Karpas-422 (cell line): ENCODE results near the gene RALGAPA2. TPM values are rescaled to one million over a fixed set of nuclear protein-coding genes. Genes with fewer than 3 reads are reported as not detected.

ENCODE experiments used
- DNase-seq: peaks from one replicate; pipeline ENCODE4 v3.0.0-alpha.2; 2015
- H2AFZ ChIP-seq: fragments of 200-600 bp; sonication (generic); 2 replicates; pipeline ENCODE4 v1.6.1; 2014; ENCODE audit warnings: antibody characterized with exemption, low read length, mixed read lengths
- H3K27ac ChIP-seq: fragments of 200-600 bp; sonication (generic); 2 replicates; pipeline ENCODE4 v1.5.1; 2014; ENCODE audit warnings: mild to moderate bottlenecking, low read length, moderate library complexity
- H3K27me3 ChIP-seq: fragments of 200-600 bp; sonication (generic); 2 replicates; pipeline ENCODE4 v1.6.1; 2014; ENCODE audit warnings: low read length, mixed read lengths
- H3K36me3 ChIP-seq: fragments of 200-600 bp; sonication (generic); 2 replicates; pipeline ENCODE4 v1.6.1; 2014; ENCODE audit warnings: low read length, mixed read lengths; ENCODE audit not compliant: insufficient read depth
- H3K4me1 ChIP-seq: fragments of 200-600 bp; sonication (generic); 2 replicates; pipeline ENCODE4 v1.6.1; 2014; ENCODE audit warnings: mild to moderate bottlenecking, low read length, mixed read lengths
- H3K4me2 ChIP-seq: fragments of 200-600 bp; sonication (generic); 2 replicates; pipeline ENCODE4 v1.6.1; 2014; ENCODE audit warnings: low read length, low read depth, mild to moderate bottlenecking; ENCODE audit not compliant: poor library complexity, severe bottlenecking
- H3K4me3 ChIP-seq: fragments of 200-600 bp; sonication (generic); 2 replicates; pipeline ENCODE4 v1.5.1; 2014; ENCODE audit warnings: mild to moderate bottlenecking, antibody characterized with exemption, low read length, mixed read lengths
- H3K79me2 ChIP-seq: fragments of 200-600 bp; sonication (generic); 2 replicates; pipeline ENCODE4 v1.6.1; 2014; ENCODE audit warnings: mild to moderate bottlenecking, low read length, mixed read lengths
- H3K9ac ChIP-seq: fragments of 200-600 bp; sonication (generic); 2 replicates; pipeline ENCODE4 v1.6.0; 2014; ENCODE audit warnings: low read length
- H3K9me2 ChIP-seq: fragments of 200-600 bp; sonication (generic), shearing (Covaris generic); replicated peaks from 2 replicates; pipeline ENCODE4 v1.6.0; 2014; ENCODE audit warnings: mild to moderate bottlenecking, low read length, moderate library complexity; ENCODE audit not compliant: insufficient read depth
- H3K9me3 ChIP-seq: fragments of 300-700, 200-600 bp; sonication (generic); 2 replicates; pipeline ENCODE4 v1.6.1; 2014; ENCODE audit warnings: low read length, mixed read lengths
- H4K20me1 ChIP-seq: fragments of 200-600 bp; sonication (generic); 2 replicates; pipeline ENCODE4 v1.6.1; 2014; ENCODE audit warnings: mild to moderate bottlenecking, antibody characterized with exemption, low read length, low read depth; ENCODE audit not compliant: insufficient read depth
- total RNA-seq: library from RNA; depleted of rRNA; stranded (reverse); fragments of >200 nt; shearing (Covaris generic); gene quantifications from 2 replicates; pipeline ENCODE4 v1.2.3, GENCODE V29; 2014; ENCODE audit warnings: low replicate concordance

RALGAPA2 gene
- total RNA-seq, 1 experiment from 2014 or later: 6.3 TPM

DNA sequence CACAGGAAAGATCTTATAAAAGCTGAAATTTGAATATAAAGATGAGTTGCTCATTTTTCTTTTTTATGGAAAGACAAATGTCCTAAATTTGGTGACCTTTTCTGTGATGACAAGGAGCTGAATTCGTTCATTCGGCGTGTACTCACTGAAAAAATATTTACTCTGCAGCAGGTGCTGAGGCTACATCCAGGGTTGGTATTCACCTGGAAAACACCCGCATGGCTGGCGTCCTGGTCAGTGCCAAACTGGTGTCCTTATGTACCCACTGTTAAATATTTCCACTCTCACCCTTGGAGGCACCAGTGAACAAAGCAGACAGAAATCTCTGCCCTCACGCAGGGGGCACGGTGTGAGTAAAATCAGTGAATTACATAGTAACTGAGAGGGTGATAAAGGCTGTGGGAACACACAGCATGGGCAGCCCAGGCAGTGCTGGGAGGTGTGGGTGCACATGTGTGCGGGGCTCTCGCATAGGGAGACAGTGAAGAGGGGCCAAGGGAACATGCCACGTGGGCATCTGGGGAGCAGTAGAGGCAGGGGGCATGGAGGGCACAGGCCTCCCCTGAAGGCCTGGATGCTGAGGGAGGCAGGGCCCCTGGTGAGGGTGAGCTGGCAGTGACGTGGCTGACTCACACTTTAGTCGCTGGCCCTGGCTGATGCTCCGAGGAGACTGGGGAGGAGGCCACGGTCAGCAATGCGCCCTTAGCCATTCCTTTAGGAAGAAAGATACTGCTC, 254.9 kb downstream of the RALGAPA2 start:
- H3K4me3 ChIP-seq: no peak overlapping the region
- no peaks in the 10 kb centered on the region for H3K79me2 ChIP-seq
- H2AFZ ChIP-seq: no peak overlapping the region
- H3K27ac ChIP-seq: no peak overlapping the region
- no peaks in the 10 kb centered on the region for H3K36me3 ChIP-seq
- no peaks in the 10 kb centered on the region for H3K27me3 ChIP-seq
- no peaks in the 10 kb centered on the region for H3K9me3 ChIP-seq
- H3K9me2 ChIP-seq: no peaks in the 10 kb centered on the region
- H3K4me2 ChIP-seq: no peak overlapping the region
- H4K20me1 ChIP-seq: no peaks in the 10 kb centered on the region
- DNase-seq: no peak
- H3K9ac ChIP-seq: no peak overlapping the region
- H3K4me1 ChIP-seq: peaks cover 29% of the 10 kb centered on the region

DNA sequence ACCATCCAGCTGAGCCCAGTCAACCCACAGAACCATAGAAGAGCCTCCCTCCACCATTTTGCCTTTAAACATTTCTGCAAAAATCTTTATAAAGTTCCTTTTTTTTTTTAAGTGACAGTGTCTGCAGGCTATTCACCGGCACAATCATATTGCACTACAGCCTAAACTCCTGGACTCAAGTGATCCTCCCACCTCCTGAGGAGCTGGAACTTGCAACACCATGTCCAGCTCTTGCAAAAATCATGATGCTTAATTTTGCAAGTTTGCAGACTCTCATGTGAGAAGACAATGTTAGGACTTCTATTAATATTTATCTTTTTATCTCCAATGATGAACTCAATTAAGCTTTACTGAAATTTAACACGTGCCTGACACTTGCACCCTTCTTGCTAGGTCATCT, 255.7 kb downstream of the RALGAPA2 start:
- peaks cover 34% of the 10 kb centered on the region for H3K4me1 ChIP-seq
- H3K79me2 ChIP-seq: no peaks in the 10 kb centered on the region
- no peak overlapping the region for H3K27ac ChIP-seq
- H3K9me3 ChIP-seq: no peaks in the 10 kb centered on the region
- no peak for DNase-seq
- no peak overlapping the region for H3K4me2 ChIP-seq
- no peak overlapping the region for H2AFZ ChIP-seq
- H3K9ac ChIP-seq: no peak overlapping the region
- no peaks in the 10 kb centered on the region for H3K9me2 ChIP-seq
- no peaks in the 10 kb centered on the region for H4K20me1 ChIP-seq
- no peaks in the 10 kb centered on the region for H3K27me3 ChIP-seq
- no peak overlapping the region for H3K4me3 ChIP-seq
- no peaks in the 10 kb centered on the region for H3K36me3 ChIP-seq

DNA sequence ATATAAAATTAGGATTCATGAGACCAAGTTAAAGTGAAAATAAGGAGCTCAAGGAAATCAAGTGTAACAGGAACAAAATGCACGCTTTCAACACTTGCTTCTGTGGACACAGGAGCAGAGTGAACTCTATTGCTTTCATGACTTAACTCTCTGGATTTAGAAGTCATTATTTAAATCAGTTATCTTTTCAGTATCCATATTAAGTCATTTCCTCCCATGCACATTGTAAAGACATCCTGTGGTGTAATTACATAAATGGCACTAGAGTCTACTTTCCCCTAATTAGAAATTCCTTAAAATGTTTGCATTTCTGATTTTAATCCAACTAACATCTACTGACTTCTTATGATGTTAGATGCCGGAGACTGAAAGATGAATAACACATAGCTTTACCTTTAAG, 256.5 kb downstream of the RALGAPA2 start:
- H3K4me3 ChIP-seq: no peak overlapping the region
- H3K9ac ChIP-seq: no peak overlapping the region
- no peak overlapping the region for H3K4me2 ChIP-seq
- H3K9me2 ChIP-seq: no peaks in the 10 kb centered on the region
- H3K79me2 ChIP-seq: no peaks in the 10 kb centered on the region
- H3K27ac ChIP-seq: no peak overlapping the region
- no peak overlapping the region for H2AFZ ChIP-seq
- H3K9me3 ChIP-seq: no peaks in the 10 kb centered on the region
- H3K27me3 ChIP-seq: no peaks in the 10 kb centered on the region
- DNase-seq: peak; percentile 50
- H3K36me3 ChIP-seq: no peaks in the 10 kb centered on the region
- H4K20me1 ChIP-seq: no peaks in the 10 kb centered on the region
- peaks cover 36% of the 10 kb centered on the region for H3K4me1 ChIP-seq

DNA sequence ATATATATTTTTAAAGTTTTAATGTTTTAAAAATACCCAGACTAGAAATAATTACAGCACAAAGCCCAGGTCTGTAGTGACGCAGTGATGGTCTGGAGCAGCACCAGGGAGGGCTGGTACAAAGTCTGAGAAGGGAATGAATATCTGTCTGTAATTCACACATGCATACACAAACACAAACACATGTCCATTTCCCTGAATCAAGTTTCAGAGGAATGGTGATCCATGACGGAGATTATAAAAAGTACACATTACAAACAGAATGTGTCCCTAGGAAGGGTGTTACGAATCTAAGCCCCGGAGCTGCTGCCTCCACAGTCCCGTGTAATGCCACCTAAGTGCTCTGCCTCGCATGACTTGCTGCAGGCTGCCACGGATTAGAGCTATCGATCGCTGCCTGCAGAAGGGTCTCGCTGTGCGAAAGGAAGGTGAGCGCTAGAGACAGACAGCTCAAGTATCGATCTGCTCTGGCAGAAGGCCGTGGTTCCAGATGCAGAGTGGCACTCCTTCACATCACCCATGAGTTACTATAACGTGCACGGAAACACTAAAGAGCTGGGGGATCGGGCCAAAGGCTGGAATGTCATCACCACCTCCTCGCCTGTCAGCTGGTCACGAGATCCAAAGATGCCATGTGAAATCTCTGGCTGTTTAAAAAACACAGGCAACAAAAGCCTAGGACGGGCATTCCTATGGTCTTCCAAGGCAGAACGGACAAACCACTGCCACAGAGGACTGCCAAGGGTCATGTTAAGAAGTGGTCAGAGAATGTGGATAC, 257.4 kb downstream of the RALGAPA2 start:
- no peaks in the 10 kb centered on the region for H3K27me3 ChIP-seq
- no peak overlapping the region for H2AFZ ChIP-seq
- no peaks in the 10 kb centered on the region for H3K79me2 ChIP-seq
- no peak for DNase-seq
- no peaks in the 10 kb centered on the region for H3K9me3 ChIP-seq
- peaks cover 39% of the 10 kb centered on the region for H3K4me1 ChIP-seq
- H4K20me1 ChIP-seq: no peaks in the 10 kb centered on the region
- H3K4me3 ChIP-seq: no peak overlapping the region
- no peaks in the 10 kb centered on the region for H3K36me3 ChIP-seq
- H3K9me2 ChIP-seq: no peaks in the 10 kb centered on the region
- no peak overlapping the region for H3K4me2 ChIP-seq
- no peak overlapping the region for H3K9ac ChIP-seq
- no peak overlapping the region for H3K27ac ChIP-seq

DNA sequence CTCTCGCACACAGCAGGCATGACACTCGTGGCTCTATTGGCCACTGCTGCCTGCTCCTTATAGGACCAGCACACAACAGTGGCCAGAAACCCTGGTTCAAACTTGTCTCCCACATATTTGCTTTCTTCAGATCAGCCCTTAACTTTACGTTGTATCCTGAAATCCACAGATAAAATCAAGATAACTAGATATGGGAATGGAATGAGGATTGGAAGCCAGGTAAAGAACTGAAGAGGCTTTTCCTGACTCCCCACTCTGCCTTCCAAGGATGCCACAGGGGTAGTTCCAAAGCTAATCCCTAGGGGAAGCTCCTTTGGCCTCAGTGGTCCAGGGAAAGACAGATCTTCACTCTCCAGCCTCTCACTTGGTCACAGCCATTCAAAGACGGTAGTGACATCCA, 258.1 kb downstream of the RALGAPA2 start:
- H3K36me3 ChIP-seq: no peaks in the 10 kb centered on the region
- H3K9ac ChIP-seq: no peak overlapping the region
- H3K4me2 ChIP-seq: no peak overlapping the region
- no peak overlapping the region for H3K4me3 ChIP-seq
- no peaks in the 10 kb centered on the region for H3K9me3 ChIP-seq
- no peaks in the 10 kb centered on the region for H3K27me3 ChIP-seq
- no peak overlapping the region for H2AFZ ChIP-seq
- no peaks in the 10 kb centered on the region for H3K79me2 ChIP-seq
- no peak for DNase-seq
- H3K9me2 ChIP-seq: no peaks in the 10 kb centered on the region
- H3K27ac ChIP-seq: no peak overlapping the region
- no peaks in the 10 kb centered on the region for H4K20me1 ChIP-seq
- peaks cover 39% of the 10 kb centered on the region for H3K4me1 ChIP-seq

DNA sequence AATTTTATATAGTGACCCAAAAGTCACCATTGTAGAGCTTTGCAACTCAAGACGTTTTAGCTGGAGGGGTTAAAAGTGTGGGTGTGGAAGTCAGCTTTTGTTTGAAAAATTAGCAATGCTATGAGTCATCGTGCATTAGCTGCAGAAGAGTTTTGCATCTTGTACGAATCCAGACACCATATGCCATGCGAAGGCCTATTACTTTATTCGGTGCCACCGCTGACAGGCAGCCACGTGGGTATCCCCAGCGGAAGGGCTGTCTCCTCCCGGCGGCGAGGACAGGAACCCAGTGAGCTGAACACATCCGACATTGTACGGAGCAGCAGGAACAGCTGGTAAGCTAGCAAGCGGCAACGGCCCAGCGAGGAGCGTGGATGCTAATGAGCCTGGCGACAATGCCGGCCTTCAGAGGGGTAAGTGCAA, 260.2 kb downstream of the RALGAPA2 start:
- Histone ChIP-seq H3K9ac (no peak overlapping the region; the same call in 1 of the 2 replicates), H3K4me2 (peak overlapping the region; percentile 47), H3K4me1 (peaks cover 39% of the 10 kb centered on the region), H3K9me3 (no peaks in the 10 kb centered on the region), H3K27me3 (no peaks in the 10 kb centered on the region), H4K20me1 (no peaks in the 10 kb centered on the region), H3K4me3 (peak overlapping the region; percentile 34), H3K36me3 (no peaks in the 10 kb centered on the region), H3K27ac (no peak overlapping the region), H3K79me2 (no peaks in the 10 kb centered on the region), H2AFZ (no peak overlapping the region), H3K9me2 (no peaks in the 10 kb centered on the region)
- peak; percentile 93 for DNase-seq

DNA sequence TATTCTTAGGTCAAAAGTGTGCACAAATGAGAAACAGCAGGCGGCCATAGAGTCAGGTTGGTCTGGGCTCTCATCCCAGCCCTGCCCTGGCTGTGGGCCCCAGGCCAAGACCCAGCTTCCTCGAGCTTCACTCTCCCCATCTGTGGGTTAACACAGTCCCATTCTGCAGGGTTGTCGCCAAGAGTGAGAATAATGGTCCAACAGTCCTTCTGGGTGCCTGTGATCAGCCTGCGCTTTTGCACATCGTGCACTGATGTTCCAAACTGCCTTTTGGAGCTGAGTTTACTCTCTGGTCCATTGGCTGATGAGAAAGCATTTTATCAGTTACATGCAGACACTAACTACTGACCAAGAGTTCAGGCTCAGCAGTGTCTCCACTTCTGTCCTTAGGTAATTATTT, 261.9 kb downstream of the RALGAPA2 start:
- DNase-seq: no peak
- H3K9me2 ChIP-seq: no peaks in the 10 kb centered on the region
- no peak overlapping the region for H3K9ac ChIP-seq
- H3K4me2 ChIP-seq: no peak overlapping the region
- H3K4me1 ChIP-seq: peaks cover 32% of the 10 kb centered on the region
- H4K20me1 ChIP-seq: no peaks in the 10 kb centered on the region
- no peak overlapping the region for H3K27ac ChIP-seq
- no peak overlapping the region for H3K4me3 ChIP-seq
- no peak overlapping the region for H2AFZ ChIP-seq
- no peaks in the 10 kb centered on the region for H3K27me3 ChIP-seq
- H3K9me3 ChIP-seq: no peaks in the 10 kb centered on the region
- H3K79me2 ChIP-seq: no peaks in the 10 kb centered on the region
- no peaks in the 10 kb centered on the region for H3K36me3 ChIP-seq

DNA sequence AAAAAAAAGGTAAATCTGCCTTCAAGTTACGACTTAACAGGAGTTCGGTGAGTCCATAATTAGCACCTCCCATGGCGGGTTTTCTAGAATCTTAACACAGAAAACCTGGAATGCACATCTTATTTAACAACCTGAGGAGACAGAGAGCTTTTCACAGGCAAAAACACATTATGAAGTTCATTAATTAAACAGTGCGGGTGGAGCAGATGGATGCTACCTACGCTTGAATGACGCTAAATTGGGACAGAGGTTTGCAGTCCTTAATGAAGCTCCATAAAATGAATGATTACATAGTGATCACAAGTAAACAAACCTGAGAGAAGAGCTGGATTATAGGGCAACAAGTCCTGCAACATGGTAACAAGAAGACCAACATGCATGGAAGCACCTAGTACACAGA, 263.6 kb downstream of the RALGAPA2 start:
- Histone ChIP-seq H4K20me1 (no peaks in the 10 kb centered on the region), H3K9me3 (no peaks in the 10 kb centered on the region), H3K4me3 (no peak overlapping the region), H3K27ac (no peak overlapping the region), H3K4me2 (no peak overlapping the region), H3K27me3 (no peaks in the 10 kb centered on the region), H2AFZ (no peak overlapping the region), H3K9ac (no peak overlapping the region), H3K9me2 (no peaks in the 10 kb centered on the region), H3K4me1 (peaks cover 30% of the 10 kb centered on the region), H3K79me2 (no peaks in the 10 kb centered on the region), H3K36me3 (no peaks in the 10 kb centered on the region)
- DNase-seq: no peak
